OCI-M1 (cell line): ENCODE results near the gene JARID2.

ENCODE experiments used
- DNase-seq: peaks from one replicate; lab custom pipeline; 2025; lab: John Stamatoyannopoulos, UW

Gene JARID2

DNA sequence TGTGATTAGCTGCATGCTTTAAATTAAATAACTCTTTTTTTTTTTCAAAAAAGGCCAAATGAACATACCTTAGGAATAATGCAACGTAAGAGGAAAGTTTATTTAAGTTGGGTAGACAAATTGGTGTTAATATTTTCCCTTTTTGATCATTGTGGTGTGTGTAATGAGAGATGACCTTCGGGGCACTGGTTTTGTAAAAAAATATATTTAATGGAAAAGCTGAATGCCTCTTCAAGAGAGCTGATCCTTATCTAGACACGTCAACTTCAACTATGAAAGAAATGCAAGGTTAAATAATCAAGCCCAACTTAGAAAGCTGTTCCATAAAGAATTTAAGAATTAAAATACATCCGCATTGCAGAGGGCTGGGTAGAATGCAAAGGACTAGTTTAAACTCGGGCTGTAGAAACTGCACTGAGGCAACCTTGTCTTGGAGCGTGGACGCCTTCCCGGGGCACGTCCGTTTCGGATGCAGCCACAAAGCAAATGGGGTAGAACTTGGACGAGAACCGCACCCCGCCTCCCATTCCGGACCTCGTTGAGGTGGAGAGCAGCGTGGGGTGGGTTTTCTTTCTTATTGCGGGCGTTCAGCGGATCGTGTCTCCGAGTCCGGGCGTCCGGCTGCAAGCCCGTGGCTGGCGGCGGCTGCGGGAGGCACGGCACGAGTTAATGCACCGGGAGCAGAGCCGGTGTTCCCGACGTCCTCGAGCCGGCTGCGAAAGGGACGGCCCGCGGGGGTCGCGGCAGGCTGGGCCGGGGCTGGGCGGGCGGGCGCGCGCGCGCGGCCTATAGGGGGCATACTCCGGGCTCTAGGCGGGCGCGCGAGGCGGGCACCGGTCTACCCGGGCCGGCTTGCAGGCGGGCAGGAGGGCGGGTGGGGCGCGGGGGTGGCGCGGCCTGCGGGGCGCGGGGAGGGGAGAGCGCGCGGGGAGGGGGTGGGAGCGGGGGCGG, 1.9 kb downstream of the JARID2 start:
- DNase-seq, result peak; percentile 81

DNA sequence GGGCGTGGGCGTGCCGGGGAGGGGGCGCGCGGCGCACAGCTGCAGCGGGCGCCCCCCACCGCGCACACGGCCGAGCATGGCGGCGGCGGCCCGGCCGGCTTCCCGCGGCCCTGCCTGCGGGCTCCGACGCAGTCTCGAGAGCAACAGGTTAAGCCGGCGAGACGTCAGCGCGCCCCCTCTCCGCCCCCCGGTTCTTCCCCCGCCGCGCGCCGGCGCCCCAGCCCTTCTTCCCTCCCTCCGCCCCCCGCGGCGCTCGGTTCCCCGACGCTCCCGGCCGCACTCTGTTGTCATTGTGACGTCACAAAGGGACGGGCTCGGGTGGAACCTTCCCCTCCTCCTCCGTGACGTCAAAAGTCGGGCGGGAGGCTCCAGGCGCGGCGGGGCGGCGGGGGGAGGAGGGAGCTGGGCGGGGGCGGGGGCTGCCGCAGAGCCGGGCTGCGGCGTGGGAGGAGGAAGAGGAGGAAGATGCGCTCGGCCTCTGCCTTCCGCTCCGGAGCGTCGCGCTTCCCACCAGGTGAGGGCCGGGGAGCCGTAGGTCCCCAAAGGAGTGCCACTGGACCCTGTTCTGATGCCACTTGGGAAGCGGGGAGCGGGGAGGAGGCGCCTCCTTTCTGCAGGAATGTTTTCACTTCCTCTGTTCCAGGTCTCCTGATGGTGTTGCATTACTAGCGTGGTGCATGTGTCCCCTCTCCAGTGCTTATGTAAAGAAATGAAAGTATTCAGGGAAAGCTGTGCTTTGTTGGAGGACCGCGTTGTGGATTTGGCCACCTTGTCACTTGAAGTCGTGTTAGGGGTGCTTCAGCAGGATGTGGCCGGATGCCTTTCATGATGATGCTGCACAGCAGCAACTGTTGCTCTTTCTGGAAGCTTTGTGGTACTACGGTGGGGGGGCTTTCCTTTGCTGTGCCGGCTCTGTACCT, 2.8 kb downstream of the JARID2 start:
- peak; percentile 98 for DNase-seq

DNA sequence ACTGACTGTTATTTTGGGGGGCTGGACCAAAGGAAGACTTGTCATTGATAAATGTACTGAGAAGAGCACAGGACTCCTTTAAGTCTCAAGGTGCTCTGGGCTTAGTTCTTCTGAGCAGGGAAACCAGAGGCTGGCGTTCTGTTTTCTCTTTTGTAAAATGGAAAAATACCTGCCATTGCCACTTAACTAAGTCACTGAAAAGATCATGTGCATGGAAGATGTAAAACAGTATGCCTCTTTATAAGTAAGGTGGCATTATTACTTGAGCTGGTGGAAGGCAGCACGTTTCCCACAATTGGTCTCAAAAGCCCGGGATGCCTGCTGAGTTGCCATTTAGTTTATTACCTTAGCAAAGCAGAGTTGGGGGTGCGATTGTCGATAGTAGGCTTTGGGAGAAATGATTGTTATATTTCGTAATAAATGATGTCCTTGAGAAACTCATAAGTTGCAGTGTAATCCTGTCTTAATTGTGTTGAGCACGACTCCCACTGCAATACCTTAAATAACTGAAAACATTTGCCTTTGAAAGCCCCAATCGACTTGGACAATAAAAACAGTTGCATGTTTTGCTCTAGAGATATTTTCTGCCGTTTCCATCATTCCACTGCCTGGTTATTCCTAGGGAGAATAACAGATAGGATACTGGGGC, 3.6 kb downstream of the JARID2 start:
- peak; percentile 62 for DNase-seq

DNA sequence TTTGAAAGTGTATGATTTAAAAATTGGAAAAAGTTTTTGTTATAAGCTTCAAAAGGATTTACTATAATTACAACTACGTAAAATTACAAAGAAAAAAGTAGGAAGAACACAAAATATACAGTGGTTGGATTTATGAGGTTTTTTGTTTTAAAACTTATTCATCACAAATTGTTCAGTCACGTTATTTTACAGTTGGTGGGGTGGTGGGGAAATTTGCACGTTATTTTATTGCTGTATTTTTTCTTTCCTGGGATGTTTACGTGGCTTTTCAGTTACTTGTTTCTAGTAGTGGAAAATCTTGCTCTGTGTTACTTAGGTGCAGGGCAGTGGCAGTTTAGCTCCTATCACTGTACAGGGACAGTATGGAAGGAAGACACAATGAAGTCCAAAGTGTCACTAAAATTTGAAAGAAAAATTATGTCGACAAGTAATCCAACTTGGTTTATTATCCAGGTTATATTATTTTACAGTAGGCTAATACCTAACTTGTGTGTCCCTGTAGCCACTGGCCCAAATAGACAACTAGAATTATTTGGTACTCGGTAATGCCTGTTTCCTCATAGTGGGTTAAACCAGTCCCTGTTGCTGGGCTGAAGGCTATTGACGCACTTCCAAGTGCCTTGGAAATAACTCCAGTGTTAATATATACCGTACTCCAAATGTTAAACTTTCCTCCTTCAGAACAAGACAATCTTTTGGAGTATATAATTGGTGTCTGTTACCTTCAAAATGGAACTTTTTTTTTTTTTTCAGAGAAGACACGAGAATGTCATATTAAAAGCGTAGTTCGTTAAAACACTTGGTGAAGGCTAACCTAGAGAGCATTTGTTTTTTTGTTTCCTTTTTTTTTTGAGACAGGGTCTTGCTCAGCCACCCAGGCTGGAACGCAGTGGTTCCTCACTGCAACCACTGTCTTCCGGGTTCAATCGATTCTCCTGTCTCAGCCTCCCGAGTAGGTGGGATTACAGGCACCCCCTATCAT, 4.6 kb downstream of the JARID2 start:
- DNase-seq, result no peak

- DNase-seq, result peak; percentile 82
Measured at GRCh38 chr6:15252195-15252594, 6.3 kb downstream of the JARID2 start.

GRCh38 chr6:15253203-15254022, 7.5 kb downstream of the JARID2 start:
- DNase-seq, result no peak

- peak; percentile 38 for DNase-seq
Measured at GRCh38 chr6:15254070-15254975, 8.5 kb downstream of the JARID2 start.

DNA sequence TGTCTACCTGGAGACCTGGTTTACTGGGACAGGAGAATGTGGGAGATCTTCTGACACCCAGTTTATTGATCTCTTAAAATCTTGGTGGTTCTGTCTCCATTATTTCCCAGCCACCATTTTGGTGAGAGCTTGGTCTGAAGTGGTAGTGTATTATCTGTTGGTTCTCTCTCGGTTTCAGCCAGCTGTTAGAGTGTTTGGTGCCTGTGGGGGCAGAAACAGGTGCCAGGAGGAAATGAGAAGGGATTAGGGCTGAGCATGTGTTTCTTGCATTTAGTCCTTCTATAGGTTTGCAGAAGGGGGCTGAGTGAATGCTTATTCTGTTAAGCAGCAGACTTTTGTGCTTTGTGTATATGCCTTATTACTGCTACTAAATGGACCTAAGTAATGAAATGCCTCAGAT, 9.6 kb downstream of the JARID2 start:
- DNase-seq, result no peak

DNA sequence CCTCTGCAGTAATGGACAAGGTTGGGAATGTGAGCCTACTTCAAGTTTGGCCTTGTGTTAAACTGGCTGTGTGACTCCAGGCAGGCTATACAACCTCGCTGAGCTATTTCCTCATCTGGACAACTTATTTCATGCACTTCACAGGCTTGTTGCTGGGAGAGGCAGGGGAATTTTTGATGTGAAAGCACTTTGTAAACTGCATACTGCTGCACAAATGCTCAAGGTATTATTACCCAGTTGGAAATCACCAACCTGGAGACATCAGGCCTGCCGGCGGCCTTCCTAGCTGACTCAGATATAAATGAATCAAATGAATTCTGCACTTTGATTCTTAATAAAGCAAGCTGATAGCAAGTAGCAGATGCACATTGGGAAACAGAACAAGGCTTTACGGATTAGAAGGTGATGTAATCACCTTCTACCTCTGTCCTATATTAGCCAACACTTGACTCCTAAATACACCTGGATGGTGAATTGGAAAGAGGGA, 10.1 kb downstream of the JARID2 start:
- DNase-seq, result no peak

DNA sequence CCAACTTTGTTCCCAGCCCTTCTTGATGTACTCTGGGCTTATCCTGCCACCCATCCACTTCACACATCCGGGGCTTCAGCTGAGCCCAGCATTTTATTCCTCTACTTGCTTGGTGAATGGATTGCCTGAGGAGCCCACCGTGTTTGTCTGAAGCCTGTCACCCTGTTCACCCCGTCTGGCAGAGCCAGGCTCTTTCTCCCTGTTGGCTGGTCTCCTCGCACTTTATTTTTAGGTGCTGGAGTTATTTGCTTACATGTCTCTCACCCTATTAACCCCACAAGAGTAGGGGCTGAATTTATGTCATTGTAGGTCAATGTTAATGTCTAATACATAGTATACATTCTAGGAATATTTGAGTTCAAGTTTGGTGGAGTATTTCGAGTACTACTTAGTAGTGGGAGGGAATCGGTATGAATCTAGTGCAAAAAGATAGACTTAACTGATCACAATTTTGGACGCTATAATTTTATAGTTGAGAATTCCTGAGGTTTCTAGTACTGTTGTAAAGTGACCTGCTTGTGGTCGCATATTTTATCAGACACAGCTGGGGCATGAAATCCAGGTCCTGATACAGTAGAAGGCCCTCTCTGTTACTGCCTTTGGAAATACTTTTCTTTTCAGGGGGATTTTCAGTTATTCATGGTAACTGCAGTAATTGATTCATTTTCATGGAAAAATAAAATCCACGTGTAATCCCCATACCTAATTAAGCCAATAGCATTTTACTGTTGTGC, 10.8 kb downstream of the JARID2 start:
- DNase-seq, result no peak

DNA sequence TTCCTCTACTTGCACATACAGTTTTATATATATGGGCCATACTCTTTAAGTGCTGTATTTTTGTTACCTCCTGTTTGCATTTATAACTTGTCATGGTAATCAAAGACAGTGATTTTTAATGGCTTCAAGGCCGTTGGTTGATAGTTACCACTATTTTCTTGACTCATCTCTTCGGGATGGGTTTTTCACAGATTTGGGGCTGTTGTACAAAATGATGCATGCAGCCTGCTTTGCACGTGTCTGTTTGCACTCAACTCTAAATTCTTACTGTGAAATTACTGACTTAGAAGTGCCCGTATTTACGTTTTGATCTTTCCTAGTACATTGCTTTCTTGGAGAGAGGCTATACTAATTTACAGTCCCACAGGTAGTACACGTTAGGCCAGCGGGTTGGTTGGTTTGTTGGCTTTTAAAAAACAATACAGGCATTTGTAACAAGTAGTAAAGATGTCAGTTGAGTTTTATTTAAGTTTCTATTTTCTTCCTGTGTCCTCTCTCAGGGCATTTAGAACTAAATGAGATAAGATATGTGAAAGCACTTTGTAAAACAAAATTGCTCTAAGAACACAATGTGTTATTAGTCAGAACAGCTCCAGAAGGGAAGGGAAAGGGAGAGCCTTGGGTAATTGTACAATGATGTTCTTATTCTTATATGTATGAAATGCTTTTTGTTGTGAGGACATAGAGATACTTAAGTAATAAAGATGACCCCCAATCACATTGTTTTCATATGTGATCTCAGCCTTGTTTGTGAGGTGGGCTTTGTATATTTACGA, 11.7 kb downstream of the JARID2 start:
- DNase-seq, result no peak

GRCh38 chr6:15259766-15260098, 13.9 kb downstream of the JARID2 start:
- no peak for DNase-seq

- DNase-seq, result no peak
Measured at GRCh38 chr6:15260099-15260821, 14.4 kb downstream of the JARID2 start.

DNA sequence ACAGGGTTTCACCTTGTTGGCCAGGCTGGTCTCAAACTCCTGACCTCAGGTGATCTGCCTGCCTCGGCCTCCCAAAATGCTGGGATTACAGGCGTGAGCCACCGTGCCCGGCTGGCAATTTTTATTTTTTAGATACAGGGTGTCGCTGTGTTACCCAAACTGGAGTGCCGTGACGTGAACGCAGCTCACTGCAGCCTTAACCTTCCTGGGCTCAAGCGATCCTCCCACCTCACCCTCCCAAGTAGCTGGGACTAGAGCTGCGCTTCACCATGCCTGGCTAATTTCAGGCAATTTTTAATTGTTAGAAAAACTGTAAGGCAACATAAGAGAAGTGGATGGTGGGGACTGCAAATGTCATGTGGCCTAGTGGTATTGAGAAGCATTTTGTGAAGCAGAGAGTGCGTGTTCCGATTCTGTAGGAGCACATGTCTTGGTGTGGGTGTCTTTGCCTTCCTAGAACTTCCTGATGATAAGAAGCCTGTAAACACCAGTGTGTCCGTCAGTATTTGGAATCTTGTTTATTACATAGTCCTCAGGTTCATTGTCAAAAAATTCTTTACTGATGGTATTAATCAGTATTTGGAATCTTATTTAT, 18.0 kb downstream of the JARID2 start:
- DNase-seq, result no peak

- DNase-seq, result no peak
Measured at GRCh38 chr6:15264412-15264811, 18.5 kb downstream of the JARID2 start.
